Measurements from ENCODE around the gene CACUL1. TPM values are rescaled to one million over a fixed set of nuclear protein-coding genes. Genes with fewer than 3 reads are reported as not detected.
A peak's percentile ranks its signal among the peaks of the same experiment; 100 is the strongest.

CACUL1 gene
- total and polyA plus RNA-seq, 2 donors (not counting 3 experiments of a cell fraction or from before 2014, with no cell fraction given) = 6.0 to 35.1 TPM

DNA sequence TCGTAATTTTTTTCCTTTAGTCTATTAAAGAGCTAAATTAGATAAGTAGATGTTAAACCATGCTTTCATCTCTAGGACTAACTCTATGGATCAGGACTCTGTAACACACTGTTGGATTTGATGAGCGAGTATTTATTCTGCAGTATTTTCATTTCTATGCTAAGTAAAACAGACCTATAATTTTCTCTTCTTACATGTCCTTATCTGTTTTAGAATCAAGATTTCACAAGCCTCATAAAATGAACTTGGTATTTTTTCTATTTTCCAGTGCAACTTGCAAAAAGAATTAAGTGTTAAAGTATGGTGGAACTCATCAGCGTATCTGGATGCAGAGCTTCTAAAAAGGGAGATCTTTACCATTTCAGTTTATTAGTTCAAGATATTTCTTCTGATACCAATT is 2.4 kb downstream of the CACUL1 start:
- Histone ChIP-seq H4K20me1 (replicated peaks; ENCODE audit: control insufficient read depth, extremely low read depth, insufficient read depth, low read length) (peaks cover 2% of the 10 kb centered on the region), H3K9me1 (replicated peaks; ENCODE audit: control insufficient read depth, extremely low read depth, insufficient read depth, low read length) (no peaks in the 10 kb centered on the region), H3K27me3 (ENCODE audit: control insufficient read depth in 2 of 2, insufficient read depth in 2 of 2, low read length in 2 of 2) (peaks cover 0 to 2% of the 10 kb centered on the region in 2 experiments), H3K4me3 (replicated peaks in 1 of 3; ENCODE audit: insufficient read depth in 1 of 3, low read depth in 1 of 3, low read length in 3 of 3) (no peak overlapping the region), H3K9me3 (replicated peaks; ENCODE audit: control insufficient read depth, insufficient read depth, low read length) (no peaks in the 10 kb centered on the region), H3K79me2 (ENCODE audit: control insufficient read depth, insufficient read depth, low read length) (peaks cover 65% of the 10 kb centered on the region), H3K9ac (replicated peaks; ENCODE audit: extremely low read depth, insufficient read depth, low read length) (no peak overlapping the region), H3K27ac (ENCODE audit: insufficient read depth, low read depth, low read length) (no peak overlapping the region), H2AFZ (ENCODE audit: low read depth, low read length) (no peak overlapping the region), H3K4me2 (ENCODE audit: insufficient read depth, low read length) (peak overlapping the region; percentile 96), H3K4me1 (ENCODE audit: control insufficient read depth, extremely low read depth, insufficient read depth, low read length) (peaks cover 13% of the 10 kb centered on the region), H3K36me3 (ENCODE audit: control insufficient read depth in 2 of 2, extremely low read depth in 1 of 2, insufficient read depth in 2 of 2, low read length in 2 of 2) (no peaks in the 10 kb centered on the region)
- FAIRE-seq (no peak), DNase-seq (ENCODE audit: low read depth, low spot score) (no peak)
- ChIA-PET POLR2A (no interaction called here), CTCF (interaction anchor here (3.5 kb wide), 1 partner anchor 31 kb away, joined by 24 read pairs; no protein-coding TSS in a partner anchor)
- intact Hi-C loops (cut with micrococcal nuclease) = loop anchor here (10.0 kb wide), 3 partner anchors 408 to 1378 kb away; partner anchors contain the start of genes FAM204A and PDZD8
- TF ChIP-seq, protein P1, sequence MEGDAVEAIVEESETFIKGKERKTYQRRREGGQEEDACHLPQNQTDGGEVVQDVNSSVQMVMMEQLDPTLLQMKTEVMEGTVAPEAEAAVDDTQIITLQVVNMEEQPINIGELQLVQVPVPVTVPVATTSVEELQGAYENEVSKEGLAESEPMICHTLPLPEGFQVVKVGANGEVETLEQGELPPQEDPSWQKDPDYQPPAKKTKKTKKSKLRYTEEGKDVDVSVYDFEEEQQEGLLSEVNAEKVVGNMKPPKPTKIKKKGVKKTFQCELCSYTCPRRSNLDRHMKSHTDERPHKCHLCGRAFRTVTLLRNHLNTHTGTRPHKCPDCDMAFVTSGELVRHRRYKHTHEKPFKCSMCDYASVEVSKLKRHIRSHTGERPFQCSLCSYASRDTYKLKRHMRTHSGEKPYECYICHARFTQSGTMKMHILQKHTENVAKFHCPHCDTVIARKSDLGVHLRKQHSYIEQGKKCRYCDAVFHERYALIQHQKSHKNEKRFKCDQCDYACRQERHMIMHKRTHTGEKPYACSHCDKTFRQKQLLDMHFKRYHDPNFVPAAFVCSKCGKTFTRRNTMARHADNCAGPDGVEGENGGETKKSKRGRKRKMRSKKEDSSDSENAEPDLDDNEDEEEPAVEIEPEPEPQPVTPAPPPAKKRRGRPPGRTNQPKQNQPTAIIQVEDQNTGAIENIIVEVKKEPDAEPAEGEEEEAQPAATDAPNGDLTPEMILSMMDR (IDR thresholded peaks at IDR 0.05; ENCODE audit: extremely low read depth in 1 of 2, insufficient read depth in 1 of 2, low read depth in 1 of 2, low read length in 2 of 2) = no peak
- TF ChIP-seq FOS (IDR thresholded peaks at IDR 0.05; ENCODE audit: borderline replicate concordance, insufficient read depth, low read length) (no peak), EZH2 (IDR thresholded peaks at IDR 0.05; ENCODE audit: borderline replicate concordance, low read depth, low read length, severe bottlenecking) (no peak), POLR2A (IDR thresholded peaks at IDR 0.05; ENCODE audit: low read depth, low read length) (no peak), POLR2AphosphoS5 (IDR thresholded peaks at IDR 0.05; ENCODE audit: insufficient read depth, low read depth, low read length) (no peak), MYC (IDR thresholded peaks at IDR 0.05; ENCODE audit: low read depth, low read length) (no peak), GATA2 (IDR thresholded peaks at IDR 0.05; ENCODE audit: insufficient read depth, insufficient read length, low read depth, low read length) (no peak), JUN (IDR thresholded peaks at IDR 0.05; ENCODE audit: borderline replicate concordance, insufficient read depth, insufficient read length, low read depth) (no peak)
- TF ChIP-seq, protein P2, sequence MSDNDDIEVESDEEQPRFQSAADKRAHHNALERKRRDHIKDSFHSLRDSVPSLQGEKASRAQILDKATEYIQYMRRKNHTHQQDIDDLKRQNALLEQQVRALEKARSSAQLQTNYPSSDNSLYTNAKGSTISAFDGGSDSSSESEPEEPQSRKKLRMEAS (IDR thresholded peaks at IDR 0.05; ENCODE audit: insufficient read depth, insufficient read length) = no peak
- dilution Hi-C loops (cut with MboI; ENCODE audit: extremely low pct_ligation_motif_present, low sequenced_read_pairs) = no loop called here
- BruUV-seq (replicated peaks) = no TSS peak
